ENCODE results near the gene FBLN2. TPM values are rescaled to one million over a fixed set of nuclear protein-coding genes. Genes with fewer than 3 reads are reported as not detected.

Gene FBLN2
- polyA plus RNA-seq, 4 donors = 0.45 to 30.8 (median 2.9) TPM

DNA sequence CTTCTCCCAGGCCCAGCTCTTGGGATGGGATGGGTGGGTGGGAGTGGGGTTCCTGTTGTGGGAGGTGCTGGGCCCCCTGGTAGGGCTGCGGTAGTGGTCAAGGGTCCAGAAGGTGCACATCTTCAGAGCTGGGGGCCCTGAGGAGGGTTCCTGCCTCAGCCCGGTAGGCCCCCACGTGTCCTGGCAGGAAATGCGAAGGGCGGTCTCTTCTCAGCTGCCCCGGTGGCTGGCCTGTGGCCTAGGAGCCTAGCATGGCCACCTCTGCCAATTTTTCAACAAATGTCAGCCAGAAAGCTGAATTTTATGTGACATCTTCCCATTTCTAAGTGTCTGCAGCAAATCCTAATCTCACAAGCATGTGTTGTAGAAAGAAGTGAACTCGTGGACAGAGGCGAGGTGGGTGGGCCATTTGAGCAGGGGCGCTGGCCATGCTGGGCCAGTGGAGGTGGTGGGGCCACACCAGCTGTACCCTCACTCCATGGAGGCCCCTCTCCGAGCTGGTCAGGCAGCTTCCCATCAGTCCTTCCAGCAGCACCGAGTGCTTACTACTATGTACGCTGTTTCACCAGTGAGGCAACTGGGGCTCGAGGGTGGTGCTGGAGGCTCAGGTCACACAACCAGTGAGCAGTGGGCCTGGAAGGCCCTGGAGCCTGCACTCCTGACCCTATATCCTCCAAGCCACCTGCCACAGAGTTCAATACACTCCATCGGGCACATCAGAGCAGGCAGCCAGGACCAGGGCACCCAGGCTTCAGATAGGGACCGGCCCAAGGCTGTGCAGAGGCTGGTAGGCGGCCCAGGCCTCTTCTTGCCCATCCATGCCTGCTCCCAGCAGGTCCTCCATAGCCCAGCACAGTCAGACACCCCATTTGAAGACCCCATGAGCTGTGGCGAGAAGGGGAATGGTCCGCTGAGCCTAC, 23.2 kb downstream of the FBLN2 start:
- Histone ChIP-seq H3K9me3 (ENCODE audit: control insufficient read depth in 2 of 2, insufficient read depth in 1 of 2, low read depth in 1 of 2, low read length in 1 of 2) (no peaks in the 10 kb centered on the region), H3K27me3 (ENCODE audit: control insufficient read depth in 3 of 3, insufficient read depth in 3 of 3, low read length in 3 of 3) (no peaks in the 10 kb centered on the region), H3K27ac (ENCODE audit: low read depth in 1 of 3, low read length in 2 of 3) (no peak overlapping the region), H3K4me3 (ENCODE audit: low read depth in 1 of 3, low read length in 3 of 3) (no peak overlapping the region), H3K36me3 (ENCODE audit: control insufficient read depth in 3 of 3, insufficient read depth in 2 of 3, low read depth in 1 of 3, low read length in 3 of 3) (no peaks in the 10 kb centered on the region), H3K4me1 (ENCODE audit: control insufficient read depth in 3 of 3, insufficient read depth in 2 of 3, low read depth in 1 of 3, low read length in 2 of 3) (no peaks in the 10 kb centered on the region)
- no peak for FAIRE-seq
- DNase-seq = no peak
- WGBS, 3 donors = 80 to 88% (median 83%) methylated on average over 18 of the region's 18 CpGs

GRCh38 chr3:13572926-13573623, 24.1 kb downstream of the FBLN2 start:
- FAIRE-seq = no peak

GRCh38 chr3:13574083-13574797, 25.3 kb downstream of the FBLN2 start:
- Histone ChIP-seq H3K9me3 (ENCODE audit: control insufficient read depth in 2 of 2, insufficient read depth in 1 of 2, low read depth in 1 of 2, low read length in 1 of 2) (no peaks in the 10 kb centered on the region), H3K4me3 (ENCODE audit: low read depth in 1 of 3, low read length in 3 of 3) (no peak overlapping the region), H3K36me3 (ENCODE audit: control insufficient read depth in 3 of 3, insufficient read depth in 2 of 3, low read depth in 1 of 3, low read length in 3 of 3) (no peaks in the 10 kb centered on the region), H3K27me3 (ENCODE audit: control insufficient read depth in 3 of 3, insufficient read depth in 3 of 3, low read length in 3 of 3) (no peaks in the 10 kb centered on the region), H3K4me1 (ENCODE audit: control insufficient read depth in 3 of 3, insufficient read depth in 2 of 3, low read depth in 1 of 3, low read length in 2 of 3) (no peaks in the 10 kb centered on the region), H3K27ac (ENCODE audit: low read depth in 1 of 3, low read length in 2 of 3) (no peak overlapping the region)
- 73 to 83% (median 76%) methylated on average over 18 of the region's 18 CpGs for WGBS, 3 donors
- no peak for FAIRE-seq
- no peak for DNase-seq

More at GRCh38 chr3:13572926-13573623, 24.1 kb downstream of the FBLN2 start:
- 72 to 85% (median 75%) methylated on average over 10 to 11 of the region's 11 CpGs for WGBS, 3 donors
- H3K4me3 ChIP-seq (ENCODE audit: low read depth in 1 of 3, low read length in 3 of 3) = no peak overlapping the region
- no peaks in the 10 kb centered on the region for H3K36me3 ChIP-seq (ENCODE audit: control insufficient read depth in 3 of 3, insufficient read depth in 2 of 3, low read depth in 1 of 3, low read length in 3 of 3)
- no peaks in the 10 kb centered on the region for H3K27me3 ChIP-seq (ENCODE audit: control insufficient read depth in 3 of 3, insufficient read depth in 3 of 3, low read length in 3 of 3)
- DNase-seq = no peak
- H3K27ac ChIP-seq (ENCODE audit: low read depth in 1 of 3, low read length in 2 of 3) = no peak overlapping the region
- no peaks in the 10 kb centered on the region for H3K9me3 ChIP-seq (ENCODE audit: control insufficient read depth in 2 of 2, insufficient read depth in 1 of 2, low read depth in 1 of 2, low read length in 1 of 2)
- H3K4me1 ChIP-seq (ENCODE audit: control insufficient read depth in 3 of 3, insufficient read depth in 2 of 3, low read depth in 1 of 3, low read length in 2 of 3) = no peaks in the 10 kb centered on the region

DNA sequence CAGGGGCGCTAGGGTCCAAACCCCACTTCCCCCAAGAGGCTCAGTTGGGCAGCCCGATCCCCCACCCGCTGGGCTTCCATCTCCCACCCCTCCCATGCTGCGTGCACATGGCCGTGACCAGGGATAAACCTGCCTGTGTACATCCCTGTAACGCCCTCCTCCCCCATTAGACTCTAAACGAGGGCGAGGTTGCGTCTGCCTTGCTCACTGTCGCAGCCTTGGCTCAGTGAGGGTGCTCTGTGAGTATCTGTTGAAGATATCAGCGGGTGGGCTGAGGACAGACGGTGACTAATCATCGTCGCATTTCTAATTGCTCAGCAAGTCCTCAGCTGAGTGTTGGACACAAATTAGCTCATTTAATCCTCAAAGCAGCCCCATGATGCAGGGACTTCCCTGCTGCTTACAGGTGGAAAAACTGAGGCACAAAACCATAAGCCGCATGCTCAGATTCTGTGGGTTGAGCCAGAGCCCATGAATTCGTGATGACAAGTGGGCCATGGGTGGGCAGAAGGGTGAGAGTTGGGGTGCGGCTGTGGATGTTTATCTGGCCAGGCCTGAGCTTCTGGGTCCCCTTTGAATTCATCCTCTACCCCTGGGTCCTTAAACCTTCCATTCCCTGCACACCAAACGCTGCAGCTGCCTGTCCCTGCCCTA, 26.0 kb downstream of the FBLN2 start:
- FAIRE-seq (no peak), DNase-seq (no peak)
- H3K36me3 ChIP-seq (ENCODE audit: control insufficient read depth in 3 of 3, insufficient read depth in 2 of 3, low read depth in 1 of 3, low read length in 3 of 3) = no peaks in the 10 kb centered on the region
- WGBS, 3 donors = 42 to 73% (median 68%) methylated on average over 17 to 18 of the region's 18 CpGs
- H3K9me3 ChIP-seq (ENCODE audit: control insufficient read depth in 2 of 2, insufficient read depth in 1 of 2, low read depth in 1 of 2, low read length in 1 of 2) = no peaks in the 10 kb centered on the region
- no peak overlapping the region for H3K4me3 ChIP-seq (ENCODE audit: low read depth in 1 of 3, low read length in 3 of 3)
- H3K27me3 ChIP-seq (ENCODE audit: control insufficient read depth in 3 of 3, insufficient read depth in 3 of 3, low read length in 3 of 3) = no peaks in the 10 kb centered on the region
- H3K27ac ChIP-seq (ENCODE audit: low read depth in 1 of 3, low read length in 2 of 3) = no peak overlapping the region
- no peaks in the 10 kb centered on the region for H3K4me1 ChIP-seq (ENCODE audit: control insufficient read depth in 3 of 3, insufficient read depth in 2 of 3, low read depth in 1 of 3, low read length in 2 of 3)

DNA sequence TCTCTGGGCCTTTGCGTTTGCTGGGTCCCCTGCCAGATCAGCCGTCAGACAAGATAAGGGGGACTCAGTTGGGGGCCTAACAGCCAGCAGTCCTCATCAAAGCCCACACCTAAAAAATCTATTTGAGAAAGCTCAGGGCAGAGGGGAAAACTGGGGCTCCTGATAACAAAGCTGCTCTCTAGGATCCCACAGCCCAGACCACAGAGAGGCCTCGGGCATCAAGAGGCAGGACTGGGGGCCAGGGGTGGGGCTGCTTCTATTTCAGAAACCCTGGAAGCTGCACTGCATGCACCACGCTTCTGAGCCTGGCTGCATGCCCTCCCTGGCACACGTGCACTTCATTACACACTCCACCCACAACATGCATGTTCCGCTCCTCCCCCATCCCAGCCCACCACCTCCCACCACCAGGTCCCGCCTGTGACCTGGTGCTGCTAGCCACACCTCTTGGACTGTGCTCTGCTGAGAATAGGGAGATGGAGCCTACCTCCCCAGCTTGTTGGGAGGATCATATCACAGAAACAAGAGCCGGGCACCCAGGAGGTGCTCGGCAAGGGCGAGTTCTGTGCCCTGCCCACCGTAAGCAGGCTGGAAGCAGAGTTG, 26.6 kb downstream of the FBLN2 start:
- WGBS, 3 donors = 17 to 54% (median 41%) methylated on average over 11 of the region's 11 CpGs
- H3K27me3 ChIP-seq (ENCODE audit: control insufficient read depth in 3 of 3, insufficient read depth in 3 of 3, low read length in 3 of 3) = no peaks in the 10 kb centered on the region
- H3K36me3 ChIP-seq (ENCODE audit: control insufficient read depth in 3 of 3, insufficient read depth in 2 of 3, low read depth in 1 of 3, low read length in 3 of 3) = no peaks in the 10 kb centered on the region
- H3K4me1 ChIP-seq (ENCODE audit: control insufficient read depth in 3 of 3, insufficient read depth in 2 of 3, low read depth in 1 of 3, low read length in 2 of 3) = no peaks in the 10 kb centered on the region
- H3K27ac ChIP-seq (ENCODE audit: low read depth in 1 of 3, low read length in 2 of 3) = no peak overlapping the region
- DNase-seq (no peak), FAIRE-seq (no peak)
- H3K4me3 ChIP-seq (ENCODE audit: low read depth in 1 of 3, low read length in 3 of 3) = no peak overlapping the region
- H3K9me3 ChIP-seq (ENCODE audit: control insufficient read depth in 2 of 2, insufficient read depth in 1 of 2, low read depth in 1 of 2, low read length in 1 of 2) = no peaks in the 10 kb centered on the region

DNA sequence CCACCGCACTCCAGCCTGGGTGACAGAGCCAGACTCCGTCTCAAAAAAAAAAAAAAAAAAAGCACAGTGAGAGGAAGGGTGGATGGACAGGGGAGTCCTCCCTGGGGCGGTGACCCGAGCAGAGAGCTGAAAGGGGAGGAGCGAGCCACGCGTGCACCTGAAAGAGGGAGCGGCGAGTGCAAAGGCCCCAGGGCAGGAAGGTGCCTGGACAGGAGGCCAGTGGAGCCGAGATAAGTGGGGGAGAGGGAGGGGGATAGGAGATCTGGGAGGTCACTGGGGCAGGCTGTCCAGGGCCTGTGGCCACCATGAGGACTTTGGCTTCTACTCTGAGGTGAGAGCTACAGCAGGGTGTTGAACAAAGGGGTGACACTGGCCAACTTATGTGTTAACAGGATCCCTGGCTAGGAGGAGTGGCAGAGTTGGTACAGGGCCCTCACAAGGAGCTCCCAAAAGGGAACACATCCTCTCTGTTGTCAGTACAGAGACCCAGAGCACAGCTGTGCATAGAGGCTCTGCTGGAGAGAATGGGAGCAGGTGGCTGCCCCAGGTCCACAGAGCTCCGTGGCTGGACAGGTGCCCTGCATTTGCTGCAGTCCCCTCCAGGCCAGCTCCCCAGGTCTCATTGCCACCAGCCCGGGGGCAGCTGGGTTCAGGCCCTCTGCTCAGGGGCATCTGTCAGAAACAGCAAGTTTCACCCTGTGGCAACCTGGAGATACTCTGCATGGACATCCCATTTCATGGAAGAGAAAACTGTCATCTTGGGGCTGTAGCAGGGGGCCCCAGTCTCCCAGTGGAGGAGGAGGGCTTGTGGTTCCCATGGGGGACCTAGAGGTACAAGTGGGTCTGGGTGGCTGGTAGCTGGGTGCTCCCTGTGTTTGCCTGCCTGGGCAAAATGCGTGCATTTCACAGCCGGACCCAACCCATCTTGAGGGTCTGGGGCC, 28.5 kb downstream of the FBLN2 start:
- H3K9me3 ChIP-seq (ENCODE audit: control insufficient read depth in 2 of 2, insufficient read depth in 1 of 2, low read depth in 1 of 2, low read length in 1 of 2) = no peaks in the 10 kb centered on the region
- DNase-seq = no peak
- no peak for FAIRE-seq
- no peaks in the 10 kb centered on the region for H3K36me3 ChIP-seq (ENCODE audit: control insufficient read depth in 3 of 3, insufficient read depth in 2 of 3, low read depth in 1 of 3, low read length in 3 of 3)
- no peaks in the 10 kb centered on the region for H3K4me1 ChIP-seq (ENCODE audit: control insufficient read depth in 3 of 3, insufficient read depth in 2 of 3, low read depth in 1 of 3, low read length in 2 of 3)
- H3K4me3 ChIP-seq (ENCODE audit: low read depth in 1 of 3, low read length in 3 of 3) = no peak overlapping the region
- no peak overlapping the region for H3K27ac ChIP-seq (ENCODE audit: low read depth in 1 of 3, low read length in 2 of 3)
- WGBS, 3 donors = 85 to 91% (median 88%) methylated on average over 12 of the region's 14 CpGs
- no peaks in the 10 kb centered on the region for H3K27me3 ChIP-seq (ENCODE audit: control insufficient read depth in 3 of 3, insufficient read depth in 3 of 3, low read length in 3 of 3)

GRCh38 chr3:13578251-13578650, 29.3 kb downstream of the FBLN2 start:
- no peaks in the 10 kb centered on the region for H3K36me3 ChIP-seq (ENCODE audit: control insufficient read depth in 3 of 3, insufficient read depth in 2 of 3, low read depth in 1 of 3, low read length in 3 of 3)
- no peaks in the 10 kb centered on the region for H3K4me1 ChIP-seq (ENCODE audit: control insufficient read depth in 3 of 3, insufficient read depth in 2 of 3, low read depth in 1 of 3, low read length in 2 of 3)
- H3K27ac ChIP-seq (ENCODE audit: low read depth in 1 of 3, low read length in 2 of 3) = no peak overlapping the region
- DNase-seq (no peak), FAIRE-seq (no peak)
- 64 to 80% (median 80%) methylated on average over 2 of the region's 2 CpGs for WGBS, 3 donors
- H3K9me3 ChIP-seq (ENCODE audit: control insufficient read depth in 2 of 2, insufficient read depth in 1 of 2, low read depth in 1 of 2, low read length in 1 of 2) = no peaks in the 10 kb centered on the region
- H3K4me3 ChIP-seq (ENCODE audit: low read depth in 1 of 3, low read length in 3 of 3) = no peak overlapping the region
- no peaks in the 10 kb centered on the region for H3K27me3 ChIP-seq (ENCODE audit: control insufficient read depth in 3 of 3, insufficient read depth in 3 of 3, low read length in 3 of 3)

All from small intestine (tissue), 7 donors.